HG02840 (cell line): Measurements from ENCODE around the gene CCR8.
A peak's percentile ranks its signal among the peaks of the same experiment; 100 is the strongest.

Experiments used
- ATAC-seq: cut with Tn5 transposase; IDR thresholded peaks from one replicate; pipeline ENCODE4 v1.9.1; 2021; ENCODE audit warnings: mild to moderate bottlenecking, moderate library complexity, moderate number of reproducible peaks; ENCODE audit not compliant: unreplicated experiment, low FRiP score

CCR8 gene, protein sequence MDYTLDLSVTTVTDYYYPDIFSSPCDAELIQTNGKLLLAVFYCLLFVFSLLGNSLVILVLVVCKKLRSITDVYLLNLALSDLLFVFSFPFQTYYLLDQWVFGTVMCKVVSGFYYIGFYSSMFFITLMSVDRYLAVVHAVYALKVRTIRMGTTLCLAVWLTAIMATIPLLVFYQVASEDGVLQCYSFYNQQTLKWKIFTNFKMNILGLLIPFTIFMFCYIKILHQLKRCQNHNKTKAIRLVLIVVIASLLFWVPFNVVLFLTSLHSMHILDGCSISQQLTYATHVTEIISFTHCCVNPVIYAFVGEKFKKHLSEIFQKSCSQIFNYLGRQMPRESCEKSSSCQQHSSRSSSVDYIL

DNA sequence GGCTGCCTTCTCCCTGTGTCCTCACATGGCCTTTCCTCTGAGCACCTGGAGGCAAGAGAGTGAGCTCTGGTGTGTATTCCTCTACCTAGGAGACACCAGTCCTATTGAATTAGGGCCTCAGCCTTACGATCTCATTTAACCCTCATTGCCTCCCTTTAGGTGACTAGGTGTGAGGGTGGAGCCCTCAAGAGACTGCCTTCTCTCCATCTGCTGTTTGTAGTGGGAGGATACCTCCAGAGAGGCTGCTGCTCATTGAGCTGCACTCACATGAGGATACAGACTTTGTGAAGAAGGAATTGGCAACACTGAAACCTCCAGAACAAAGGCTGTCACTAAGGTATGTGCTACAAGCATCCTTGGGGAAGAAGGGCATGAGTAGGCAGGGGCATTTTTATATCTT is at the start of gene CCR8:
Gene CCR8 (plus strand): TSS at position 217 of the 400 bp plus-strand sequence. CDS start 2,623 bp downstream, outside the sequence.
- no peak for ATAC-seq

DNA sequence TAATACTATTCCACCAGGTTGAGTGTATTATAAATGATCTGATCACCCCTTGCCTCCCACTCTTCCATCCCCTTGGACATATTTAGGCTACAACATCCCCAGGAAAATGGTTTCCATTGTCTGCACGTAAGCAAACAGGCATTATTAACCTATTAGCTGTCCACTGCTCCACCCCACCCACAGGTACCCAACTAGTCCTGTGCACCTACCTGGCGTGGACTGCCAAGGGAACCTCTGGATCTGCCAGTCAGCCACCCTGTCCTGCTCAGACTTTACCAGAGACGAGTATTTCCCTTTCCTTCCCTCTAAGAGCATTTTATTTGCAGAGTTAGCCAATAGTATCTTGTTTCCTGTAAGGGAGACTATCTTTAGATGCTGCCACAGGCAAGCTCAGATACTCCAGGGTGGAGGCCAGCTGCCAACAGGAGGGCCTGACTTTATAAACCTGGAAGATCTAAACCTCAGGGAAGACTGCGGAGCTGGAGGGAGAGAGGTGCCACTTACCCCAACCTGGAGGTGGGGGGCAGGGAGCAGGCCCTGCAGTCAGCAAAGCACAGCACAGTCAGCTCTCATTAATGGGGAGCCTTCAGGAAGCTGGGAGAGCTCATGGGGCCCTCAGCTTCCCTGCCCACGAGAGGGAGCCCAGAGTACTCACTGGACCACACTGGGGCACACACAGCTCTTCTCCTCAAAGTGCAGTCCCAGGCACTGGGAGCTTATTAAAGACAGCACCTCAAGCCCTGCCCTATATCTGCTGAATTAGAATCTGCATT is 49.6 kb upstream of the CCR8 start, which contains the start of gene CX3CR1:
Gene CX3CR1 (minus strand): TSS at position 292 of the 773 bp plus-strand sequence. CDS start 13,527 bp downstream, outside the sequence.
- ATAC-seq = no peak

DNA sequence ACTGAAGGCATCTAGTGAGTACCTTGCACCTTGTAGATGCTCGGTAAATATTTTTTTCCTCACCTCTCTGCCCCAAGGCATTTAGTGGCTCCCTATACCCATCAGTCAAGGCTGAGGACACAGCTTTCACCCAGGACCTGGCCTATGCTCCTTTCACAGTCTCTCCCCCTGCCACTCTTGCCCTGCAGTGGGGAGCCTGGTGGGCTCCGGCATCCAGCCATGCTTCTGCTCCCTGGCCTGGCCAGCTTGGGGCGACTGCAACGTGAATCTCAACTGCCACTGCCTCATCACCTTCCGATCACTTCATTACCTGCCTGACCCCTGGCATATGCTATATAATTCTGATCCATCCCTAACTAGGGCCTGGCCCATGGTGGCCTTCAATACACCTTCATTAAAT is 48.9 kb upstream of the CCR8 start:
- no peak for ATAC-seq

DNA sequence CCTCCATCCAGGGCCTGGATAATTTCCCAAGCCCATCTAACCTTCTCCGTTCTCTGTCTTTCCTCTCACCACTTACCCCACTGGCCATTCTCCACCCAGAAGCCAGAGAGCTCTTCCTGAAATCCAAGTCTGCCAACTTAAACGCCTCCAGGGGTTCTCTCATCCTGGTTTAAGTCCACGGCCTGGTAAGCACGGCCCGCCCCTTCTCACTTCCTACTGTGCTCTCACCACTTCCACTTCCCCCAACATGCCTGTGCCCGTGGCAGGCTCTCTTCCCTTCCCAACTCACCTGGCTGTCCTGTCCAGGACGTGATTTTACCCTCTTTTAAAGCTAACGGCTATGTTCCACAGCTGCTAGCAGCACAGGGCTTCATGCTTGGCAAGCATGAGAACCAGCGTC is 48.0 kb upstream of the CCR8 start:
- no peak for ATAC-seq

DNA sequence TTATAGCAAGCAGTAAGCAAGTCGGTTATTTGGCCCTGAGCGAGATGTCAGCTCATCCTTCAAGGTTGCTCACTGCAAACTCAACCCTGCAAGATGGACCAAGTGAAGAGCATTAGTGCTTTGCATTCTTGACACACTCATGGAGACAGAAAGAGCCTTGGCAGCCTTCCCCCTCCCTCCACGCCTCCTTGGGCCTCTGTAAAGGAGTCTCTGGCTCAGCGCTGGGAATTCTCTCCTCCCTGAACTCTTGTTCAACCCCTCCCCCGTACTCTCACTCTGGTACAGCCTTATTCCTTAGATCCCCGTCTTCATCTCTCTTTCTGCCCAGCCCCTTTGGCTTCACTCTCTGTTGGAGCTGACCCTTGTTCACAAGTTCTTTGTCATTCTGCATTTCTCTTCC is 47.5 kb upstream of the CCR8 start:
- no peak for ATAC-seq

DNA sequence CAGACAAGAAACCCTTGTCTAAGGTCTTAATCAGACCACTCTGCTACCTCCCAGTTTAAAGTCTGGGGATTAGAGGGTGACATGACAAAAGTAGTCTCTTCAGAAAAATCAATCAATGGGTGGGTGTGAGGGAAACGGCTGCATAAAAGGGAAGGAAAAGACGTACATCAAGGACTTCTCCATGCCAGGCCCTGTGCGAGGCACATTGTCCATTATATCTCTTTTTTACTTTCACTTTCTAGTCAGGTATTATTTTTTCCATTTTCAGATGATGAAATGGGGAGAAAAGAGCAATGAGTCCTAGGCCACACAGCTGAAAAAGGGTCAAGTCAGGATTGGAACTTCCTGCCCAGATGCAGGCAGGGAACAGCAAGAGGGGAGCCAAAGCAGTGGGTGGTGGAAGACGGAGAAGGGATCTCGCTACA is 45.0 kb upstream of the CCR8 start:
- ATAC-seq = no peak

DNA sequence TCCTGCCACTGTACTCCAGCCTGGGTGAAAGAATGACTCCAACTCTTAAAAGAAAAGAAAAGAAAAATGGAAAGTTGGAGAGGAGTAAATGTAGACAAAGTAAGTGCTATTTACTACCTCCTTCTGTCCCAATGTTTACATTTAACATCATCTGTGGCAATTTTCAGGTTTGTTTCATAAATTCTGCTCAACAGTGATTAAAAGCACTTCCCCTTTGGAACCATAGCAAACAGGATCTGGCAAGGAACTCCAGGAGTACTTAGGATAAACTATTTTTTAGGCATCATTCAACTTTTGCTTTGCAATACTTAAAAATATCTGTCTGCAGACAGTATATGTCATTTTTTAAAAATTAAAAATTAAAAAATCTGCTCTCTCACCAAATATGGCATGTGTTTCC is 44.2 kb upstream of the CCR8 start:
- ATAC-seq = no peak

DNA sequence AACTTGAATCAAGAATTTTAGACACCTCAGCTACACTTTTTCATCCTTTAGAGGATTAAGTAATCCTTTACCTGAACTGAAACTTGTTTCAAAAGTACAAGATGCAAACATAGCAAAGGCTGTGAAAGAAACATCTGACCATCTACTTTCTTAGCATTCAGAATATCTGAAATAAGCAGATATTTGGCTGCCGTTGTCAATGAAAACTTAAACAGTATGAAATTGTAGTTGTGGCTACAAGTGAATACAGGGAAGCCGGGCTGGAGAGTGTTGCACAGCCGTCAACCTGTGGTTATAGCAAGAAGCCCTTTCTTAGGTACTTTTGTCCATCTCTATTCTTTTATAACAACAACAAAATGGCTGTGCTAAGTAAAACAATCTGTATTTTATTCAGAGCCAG is 42.7 kb upstream of the CCR8 start:
- no peak for ATAC-seq

DNA sequence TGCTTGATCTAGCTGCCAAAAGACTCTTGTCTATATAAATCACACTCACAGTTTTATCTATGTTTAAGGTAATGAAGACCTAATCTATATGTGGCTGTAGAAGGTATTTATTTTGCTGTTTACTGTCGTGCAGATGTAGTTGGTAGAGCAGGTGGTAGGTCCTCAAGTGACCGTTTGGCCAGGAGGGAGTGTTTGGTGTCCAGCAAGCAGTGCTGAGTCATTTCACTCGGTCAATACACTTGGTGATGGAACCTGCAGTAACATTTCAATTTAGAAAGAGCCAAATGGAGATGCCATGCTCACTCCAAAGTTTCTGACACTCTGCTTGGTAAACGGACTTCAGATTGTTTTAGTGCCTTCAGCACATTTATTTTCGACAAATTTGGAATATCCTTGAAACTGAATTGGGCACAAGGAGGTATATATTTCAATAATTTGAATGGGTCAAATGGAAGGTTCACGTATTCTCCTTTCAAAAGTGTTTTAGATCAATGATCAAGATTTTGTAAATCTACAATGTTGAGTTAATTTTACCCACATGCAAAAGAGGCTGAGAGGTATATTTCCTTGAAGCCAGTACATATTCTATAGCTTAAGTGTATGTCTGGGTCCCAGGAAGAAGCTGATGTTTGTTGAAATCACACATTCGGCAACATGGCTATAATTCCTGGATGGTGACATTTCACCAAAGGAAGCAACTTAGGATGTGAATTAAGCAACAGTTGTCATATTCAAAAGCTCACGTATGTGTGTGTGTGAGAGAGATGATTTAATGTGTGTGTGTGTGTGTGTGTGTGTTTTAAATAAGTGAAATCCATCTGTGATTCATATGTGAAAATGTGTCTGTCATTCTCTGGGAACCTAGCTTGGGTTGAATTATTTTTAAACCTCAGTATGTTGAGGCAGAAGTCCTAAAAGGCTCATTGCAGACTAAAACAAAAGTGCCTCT is 42.0 kb upstream of the CCR8 start:
- no peak for ATAC-seq

DNA sequence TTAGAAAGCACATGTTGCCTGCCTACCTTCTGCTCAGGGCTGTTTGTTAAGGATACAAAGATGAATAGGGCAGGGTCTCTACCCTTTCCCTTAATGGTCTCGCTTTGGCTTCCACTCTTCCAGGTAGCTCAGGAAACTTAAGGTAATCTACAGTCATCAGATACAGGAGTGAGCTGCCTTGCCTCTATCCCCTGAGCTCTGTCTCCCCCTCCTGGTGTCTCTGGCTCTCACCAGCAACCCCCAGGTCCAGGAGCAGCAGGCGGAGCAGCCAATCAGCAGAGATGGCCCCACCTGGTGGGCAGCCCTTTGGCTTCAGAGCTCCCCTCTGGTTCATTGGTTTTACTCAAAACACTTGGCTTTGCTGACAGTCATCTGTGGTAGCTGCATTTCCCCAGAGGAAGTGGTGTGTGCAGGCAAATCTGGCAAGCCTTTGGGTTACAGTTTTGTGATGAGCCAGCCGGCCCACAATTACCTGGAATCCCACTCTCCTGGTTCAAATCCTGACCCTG is 41.2 kb upstream of the CCR8 start:
- peak; percentile 98 for ATAC-seq

DNA sequence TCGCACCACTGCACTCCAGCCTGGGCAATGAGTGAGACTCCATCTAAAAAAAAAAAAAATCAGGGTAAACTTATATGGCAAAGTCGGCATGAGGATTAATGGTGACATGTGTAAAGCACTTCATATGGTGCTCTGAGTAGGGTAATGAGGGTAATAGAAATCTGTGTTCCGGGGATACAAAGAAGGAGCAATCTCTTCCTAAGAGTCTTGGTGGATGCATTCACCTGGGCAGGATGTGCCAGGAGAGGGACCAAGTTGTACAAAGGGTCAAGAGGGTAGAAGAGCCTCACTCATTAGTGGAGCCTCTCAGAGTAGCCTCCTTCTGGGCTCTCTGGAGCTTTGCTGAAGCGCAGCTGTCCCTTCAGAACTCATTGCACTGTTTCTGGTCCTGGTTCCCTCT is 40.4 kb upstream of the CCR8 start:
- no peak for ATAC-seq

DNA sequence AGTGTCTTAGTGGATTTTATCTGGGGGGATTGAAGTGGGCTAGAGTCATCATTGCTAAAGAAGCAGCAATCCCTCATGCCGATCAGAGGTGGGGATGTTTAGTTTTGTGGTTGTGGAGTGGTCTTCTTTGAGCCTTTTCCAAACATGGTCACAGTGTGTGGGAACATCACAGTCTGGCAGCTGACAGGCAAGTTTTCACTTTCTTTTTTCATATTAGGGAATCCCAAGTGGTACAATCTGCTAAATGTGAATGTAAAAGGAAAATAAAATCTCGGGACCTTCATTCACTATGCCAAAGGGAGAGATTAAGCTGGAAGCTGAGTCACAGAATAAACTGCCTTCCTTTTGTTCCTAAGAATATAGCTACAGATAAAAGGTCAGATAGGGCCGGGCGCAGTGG is 39.3 kb upstream of the CCR8 start:
- ATAC-seq = no peak

DNA sequence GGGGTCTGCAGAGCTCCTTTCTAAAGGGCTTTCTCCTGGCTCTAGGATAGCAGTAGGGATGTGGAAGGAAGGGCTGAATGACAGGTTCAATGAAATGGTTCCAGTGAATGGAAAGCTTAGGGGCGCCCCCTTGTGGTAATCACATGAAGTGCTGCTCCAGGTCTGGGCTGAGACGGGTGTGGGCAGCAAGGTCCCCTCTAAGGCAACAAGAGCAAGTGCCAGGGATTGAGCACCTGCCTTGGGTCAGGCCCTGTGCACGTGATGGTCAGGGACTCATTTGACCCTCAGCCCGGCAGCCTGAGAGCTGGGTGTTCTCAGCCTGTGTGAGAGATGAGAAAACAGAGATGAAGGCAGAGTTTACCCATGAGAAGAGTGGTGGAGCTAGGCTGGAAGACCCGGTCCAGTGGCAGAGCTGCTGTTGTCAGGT is 37.6 kb upstream of the CCR8 start:
- no peak for ATAC-seq

DNA sequence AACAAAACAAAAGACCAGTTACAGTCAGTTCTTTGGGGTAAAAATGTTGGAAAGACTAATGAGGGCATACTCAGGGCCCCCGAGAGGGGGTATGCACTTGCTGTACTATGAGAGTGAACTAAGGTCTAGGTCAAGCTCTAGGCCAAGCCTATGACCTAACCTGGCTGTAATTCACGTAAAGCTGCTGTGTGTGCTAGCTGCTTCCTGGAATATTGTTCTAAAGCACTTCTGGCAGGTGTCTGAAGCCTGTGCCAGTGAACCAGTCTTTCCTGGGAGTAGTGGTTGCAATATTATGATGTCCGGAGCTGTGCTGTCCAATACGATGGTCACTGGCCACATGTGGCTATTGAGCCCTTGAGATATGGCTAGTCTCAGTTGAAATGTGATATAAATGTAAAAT is 36.5 kb upstream of the CCR8 start:
- ATAC-seq = no peak

DNA sequence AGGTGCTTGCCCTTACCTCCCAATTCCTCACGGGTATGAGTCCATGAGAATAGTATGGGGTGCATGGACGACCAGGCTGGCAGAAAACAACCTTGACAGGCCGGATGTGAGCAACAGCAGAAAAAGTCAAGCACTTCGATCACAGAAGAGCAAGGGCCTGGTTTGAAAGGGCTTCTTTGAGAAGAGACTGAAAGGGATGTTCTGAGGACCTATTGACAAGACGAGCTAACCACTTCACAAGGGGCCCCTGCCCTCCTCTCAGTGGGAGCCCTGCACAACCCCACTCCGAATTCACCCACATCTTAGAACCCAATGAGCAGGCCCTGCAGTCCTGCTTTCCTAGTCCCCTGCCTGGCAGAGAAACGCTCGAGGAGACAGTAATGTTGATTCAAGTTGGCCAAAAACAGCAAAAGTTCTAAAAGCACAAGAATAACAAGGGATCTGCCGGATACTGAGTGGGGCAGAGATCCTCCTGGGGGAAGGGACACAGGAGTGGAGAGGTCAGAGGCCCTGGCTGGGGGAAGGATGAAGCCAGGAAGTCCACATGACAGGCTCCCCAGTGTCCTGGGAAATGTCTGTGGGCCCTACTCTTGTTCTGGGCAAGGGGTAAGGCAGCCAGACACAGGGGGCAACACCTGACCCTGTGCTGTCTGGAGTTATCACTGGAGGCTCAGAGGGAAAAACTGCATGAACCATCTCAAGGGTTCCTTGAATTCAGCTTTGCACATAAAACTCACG is 34.9 kb upstream of the CCR8 start:
- ATAC-seq = no peak

DNA sequence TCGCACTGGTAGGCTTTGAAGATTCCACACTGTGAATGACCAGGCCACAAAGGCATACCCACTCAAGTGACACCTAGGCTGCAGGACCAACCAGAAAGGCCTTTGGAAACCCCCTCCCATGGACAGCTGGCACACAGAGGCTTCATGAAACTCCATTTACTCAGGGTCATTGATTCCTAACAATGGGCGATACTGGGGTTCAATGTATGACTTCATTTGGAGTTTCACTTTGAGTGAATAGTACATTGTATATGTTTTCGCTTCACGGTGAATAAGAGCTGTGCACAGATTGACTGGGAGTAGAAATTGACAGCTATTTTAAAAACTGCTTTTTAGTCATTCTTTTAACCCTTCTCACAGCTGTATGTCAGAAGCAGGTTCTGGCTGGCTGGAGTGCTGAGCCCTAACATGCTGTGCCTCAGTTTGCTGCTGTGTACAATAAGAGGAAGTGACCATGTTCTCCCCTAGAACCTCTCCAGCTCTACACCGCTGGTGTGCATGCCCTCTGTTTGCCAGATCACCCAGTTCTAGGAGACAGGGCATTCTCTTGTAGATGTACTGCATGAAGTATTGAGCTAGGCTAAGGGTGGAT is 34.2 kb upstream of the CCR8 start:
- ATAC-seq = peak; percentile 80

DNA sequence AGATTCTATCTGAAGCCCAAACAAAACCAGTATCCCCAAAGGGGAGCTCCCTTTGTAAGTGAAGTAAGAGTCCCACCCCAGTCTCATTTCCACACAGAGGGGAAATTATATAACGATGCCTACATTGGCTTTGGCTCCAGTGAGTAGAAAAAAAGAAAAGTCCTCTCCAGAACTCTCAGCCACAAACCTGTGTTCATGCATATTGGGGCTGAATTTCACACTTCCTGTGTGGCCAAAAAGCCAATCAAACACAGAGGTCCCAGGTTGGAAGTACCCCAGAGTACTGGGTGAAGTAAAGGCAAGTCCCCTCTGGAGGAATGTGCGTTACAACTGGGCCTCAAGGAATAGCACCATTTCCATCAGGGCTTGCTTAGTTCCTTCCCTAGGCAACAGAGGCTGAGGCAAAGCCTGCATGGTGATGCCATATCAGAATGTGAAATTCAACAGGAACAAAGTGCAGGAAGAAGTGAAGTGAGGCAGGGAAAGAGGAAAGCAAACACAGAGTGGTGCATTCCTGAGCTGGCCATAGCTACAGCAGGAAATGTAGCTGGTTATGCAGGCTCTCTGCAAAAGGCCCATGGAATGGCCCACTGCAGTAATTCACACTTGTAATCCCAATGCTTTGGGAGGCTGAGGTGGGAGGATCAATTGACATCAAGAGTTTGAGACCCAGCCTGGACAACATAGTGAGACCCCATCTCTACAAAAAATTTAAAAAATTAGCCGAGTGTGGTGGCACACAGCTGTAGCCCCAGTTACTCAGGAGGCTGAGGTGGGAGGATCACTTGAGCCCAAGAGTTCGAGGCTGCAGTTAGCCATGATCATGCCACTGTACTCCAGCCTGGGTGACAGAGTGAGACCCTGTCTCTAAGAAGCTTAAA is 33.1 kb upstream of the CCR8 start:
- no peak for ATAC-seq

DNA sequence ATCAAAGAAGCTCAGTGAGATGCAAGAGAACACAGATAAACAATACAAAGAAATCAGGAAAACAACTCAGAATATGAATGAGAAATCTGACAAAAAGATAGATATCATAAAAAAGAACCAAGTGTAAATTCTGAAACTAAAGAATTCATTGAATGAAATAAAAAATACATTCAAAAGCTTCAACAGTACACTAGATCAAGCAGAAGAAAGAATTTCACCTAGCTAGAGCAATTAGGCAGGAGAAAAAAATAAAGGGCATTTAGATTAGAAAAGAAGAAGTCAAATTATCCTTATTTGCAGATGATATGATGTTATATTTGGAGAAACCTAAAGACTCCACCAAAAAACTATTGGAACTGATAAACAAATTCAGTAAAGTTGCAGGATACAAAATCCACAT is 30.2 kb upstream of the CCR8 start:
- no peak for ATAC-seq
